HG02852 (cell line): Measurements from ENCODE around the gene CD44.
"Not testable (repeated sequence)": the region's sequence is repeated elsewhere in the genome, so short reads cannot be mapped to it uniquely, and the experiment has no call there.

ENCODE experiments used
- ATAC-seq: cut with Tn5 transposase; IDR thresholded peaks from one replicate; pipeline ENCODE4 v1.9.1; 2021; ENCODE audit warnings: mild to moderate bottlenecking, moderate library complexity; ENCODE audit not compliant: unreplicated experiment

CD44 gene

GRCh38 chr11:35138943-35139721, at the start of gene CD44:
Gene CD44, plus strand, starts transcription at chr11:35139171. Its CDS starts 133 bp downstream, at chr11:35139304.
- peak; percentile 47 for ATAC-seq

GRCh38 chr11:35089666-35090065, 49.3 kb upstream of the CD44 start:
- ATAC-seq: peak; percentile 74

GRCh38 chr11:35090125-35090524, 48.8 kb upstream of the CD44 start:
- peak; percentile 22 for ATAC-seq

- not testable (repeated sequence) for ATAC-seq
Observed at GRCh38 chr11:35090991-35091390, 48.0 kb upstream of the CD44 start.

- ATAC-seq: no peak
Observed at GRCh38 chr11:35096723-35097122, 42.2 kb upstream of the CD44 start.

- ATAC-seq: no peak
Observed at GRCh38 chr11:35097814-35098455, 41.0 kb upstream of the CD44 start.

GRCh38 chr11:35098855-35099254, 40.1 kb upstream of the CD44 start:
- no peak for ATAC-seq

GRCh38 chr11:35099278-35100012, 39.5 kb upstream of the CD44 start:
- no peak for ATAC-seq

- no peak for ATAC-seq
Observed at GRCh38 chr11:35100013-35100383, 39.0 kb upstream of the CD44 start.

- no peak for ATAC-seq
Observed at GRCh38 chr11:35101223-35101622, 37.7 kb upstream of the CD44 start.

GRCh38 chr11:35102267-35102666, 36.7 kb upstream of the CD44 start:
- no peak for ATAC-seq

GRCh38 chr11:35103366-35104208, 35.4 kb upstream of the CD44 start:
- ATAC-seq: no peak

- no peak for ATAC-seq
Observed at GRCh38 chr11:35104655-35105054, 34.3 kb upstream of the CD44 start.

- ATAC-seq: no peak
Observed at GRCh38 chr11:35105319-35106079, 33.5 kb upstream of the CD44 start.

- peak; percentile 63 for ATAC-seq
Observed at GRCh38 chr11:35106595-35106994, 32.4 kb upstream of the CD44 start.

GRCh38 chr11:35107861-35108260, 31.1 kb upstream of the CD44 start:
- no peak for ATAC-seq

GRCh38 chr11:35108336-35108735, 30.6 kb upstream of the CD44 start:
- not testable (repeated sequence) for ATAC-seq

GRCh38 chr11:35109041-35109440, 29.9 kb upstream of the CD44 start:
- ATAC-seq: no peak

GRCh38 chr11:35109827-35110226, 29.1 kb upstream of the CD44 start:
- no peak for ATAC-seq
